KOPT-K1 (cell line): ENCODE data around the gene BCL3.

Experiments used
- H3K27ac ChIP-seq: fragments of 200-600 bp; sonication (generic); 2 replicates; pipeline ENCODE4 v1.5.1; 2016; ENCODE audit warnings: antibody characterized with exemption, mild to moderate bottlenecking, low read depth, low read length; ENCODE audit not compliant: poor library complexity, severe bottlenecking
- H3K36me3 ChIP-seq: fragments of 200-600 bp; sonication (generic); 2 replicates; pipeline ENCODE4 v1.5.1; 2017; ENCODE audit warnings: antibody characterized with exemption, mild to moderate bottlenecking, low read length, moderate library complexity; ENCODE audit not compliant: insufficient read depth
- H3K9me3 ChIP-seq: fragments of 200-600 bp; sonication (generic); 2 replicates; pipeline ENCODE4 v1.5.1; 2017; ENCODE audit warnings: antibody characterized with exemption, low read length, mild to moderate bottlenecking; ENCODE audit not compliant: insufficient read depth, poor library complexity, severe bottlenecking

Gene BCL3

DNA sequence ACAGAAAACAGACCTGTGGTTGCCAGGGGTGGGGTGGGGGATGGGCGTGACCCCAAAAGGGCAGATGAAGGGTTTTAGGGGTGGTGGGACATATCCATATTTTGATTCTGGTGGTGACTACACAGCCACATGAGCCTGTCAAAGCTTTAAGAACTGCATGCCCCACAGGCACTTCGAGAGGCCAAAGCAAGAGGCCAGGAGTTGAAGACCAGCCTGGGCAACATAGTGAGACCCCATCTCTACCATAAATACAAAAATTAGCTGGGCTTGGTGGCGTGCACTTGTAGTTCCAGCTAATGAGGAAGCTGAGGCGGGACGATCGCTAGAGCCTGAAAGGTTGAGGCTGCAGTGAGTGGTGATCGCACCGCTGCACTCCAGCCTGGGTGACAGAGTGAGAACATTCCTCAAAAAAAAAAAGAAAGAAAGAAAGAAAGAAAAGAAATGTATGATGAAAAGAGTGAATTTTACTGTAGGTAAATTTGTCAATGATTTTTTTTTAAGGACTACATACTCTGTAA is 18.9 kb upstream of the BCL3 start:
- Histone ChIP-seq H3K27ac (no peak overlapping the region), H3K9me3 (no peaks in the 10 kb centered on the region), H3K36me3 (no peaks in the 10 kb centered on the region)

- H3K27ac ChIP-seq = no peak overlapping the region
- H3K9me3 ChIP-seq = no peaks in the 10 kb centered on the region
- H3K36me3 ChIP-seq = no peaks in the 10 kb centered on the region
Measured at GRCh38 chr19:44731081-44731480, 17.4 kb upstream of the BCL3 start.

GRCh38 chr19:44731622-44732021 is 16.9 kb upstream of the BCL3 start:
- Histone ChIP-seq H3K36me3 (no peaks in the 10 kb centered on the region), H3K27ac (no peak overlapping the region), H3K9me3 (no peaks in the 10 kb centered on the region)

DNA sequence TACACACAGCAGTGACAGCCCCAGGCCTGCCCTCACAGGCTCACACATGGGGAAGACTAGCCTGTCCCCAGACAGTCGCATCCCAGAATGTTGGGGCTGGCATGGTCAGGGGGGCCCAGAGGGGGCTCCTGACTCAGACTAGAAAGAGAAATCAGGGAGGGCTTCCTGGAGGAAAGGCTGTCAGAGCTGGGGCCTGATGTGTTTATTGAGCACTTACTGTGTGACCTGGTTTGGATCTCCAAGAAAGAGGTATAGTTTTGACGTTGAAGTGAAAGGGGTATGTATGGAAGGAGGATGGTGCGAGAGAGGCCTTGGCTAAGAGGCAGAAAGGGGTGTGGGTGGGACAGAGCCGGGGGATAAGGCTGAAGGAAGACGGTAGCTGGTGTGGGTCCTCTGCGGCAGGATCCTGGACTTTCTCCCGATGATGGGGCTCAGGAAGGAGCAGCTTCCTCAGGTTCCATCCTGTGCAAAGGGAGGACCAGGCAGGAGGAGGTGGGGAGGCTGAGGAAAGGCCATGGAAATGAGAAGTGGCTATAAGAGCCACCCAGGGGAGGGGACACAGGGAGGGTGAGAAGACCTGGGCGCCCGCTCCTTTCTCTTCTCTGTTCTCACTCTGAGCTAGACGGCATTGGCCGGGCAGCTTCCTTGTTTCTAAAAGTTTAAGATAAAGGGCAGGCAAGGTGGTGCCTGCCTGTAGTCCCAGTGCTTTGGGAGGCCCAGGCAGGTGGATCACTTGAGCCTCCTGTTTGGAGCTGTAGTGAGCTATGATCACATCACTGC is 16.1 kb upstream of the BCL3 start:
- Histone ChIP-seq H3K27ac (no peak overlapping the region), H3K9me3 (no peaks in the 10 kb centered on the region), H3K36me3 (no peaks in the 10 kb centered on the region)

- no peaks in the 10 kb centered on the region for H3K9me3 ChIP-seq
- H3K36me3 ChIP-seq = no peaks in the 10 kb centered on the region
- no peak overlapping the region for H3K27ac ChIP-seq
Measured at GRCh38 chr19:44734357-44734756, 14.2 kb upstream of the BCL3 start.

DNA sequence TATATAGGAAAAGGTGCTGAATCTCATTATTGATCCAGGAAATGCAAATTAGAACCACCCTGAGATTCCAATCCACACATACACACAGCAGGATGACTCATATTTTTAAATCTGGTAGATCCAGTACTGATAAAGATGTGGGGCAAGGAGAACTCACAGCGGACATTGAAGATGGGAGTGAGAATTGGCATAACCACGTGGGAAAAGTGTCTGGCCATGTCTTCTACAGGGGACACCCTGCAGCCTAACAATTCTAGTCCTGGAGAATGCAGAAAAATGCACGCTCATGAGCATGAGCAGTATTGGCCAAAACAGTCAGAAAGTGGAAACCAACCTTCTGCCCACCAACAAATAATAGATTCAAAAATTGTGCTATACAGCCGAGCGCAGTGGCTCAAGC is 13.5 kb upstream of the BCL3 start:
- H3K27ac ChIP-seq = no peak overlapping the region
- H3K9me3 ChIP-seq = no peaks in the 10 kb centered on the region
- no peaks in the 10 kb centered on the region for H3K36me3 ChIP-seq

GRCh38 chr19:44737238-44738071 is 11.1 kb upstream of the BCL3 start:
- no peaks in the 10 kb centered on the region for H3K9me3 ChIP-seq
- H3K36me3 ChIP-seq = no peaks in the 10 kb centered on the region
- H3K27ac ChIP-seq = no peak overlapping the region

DNA sequence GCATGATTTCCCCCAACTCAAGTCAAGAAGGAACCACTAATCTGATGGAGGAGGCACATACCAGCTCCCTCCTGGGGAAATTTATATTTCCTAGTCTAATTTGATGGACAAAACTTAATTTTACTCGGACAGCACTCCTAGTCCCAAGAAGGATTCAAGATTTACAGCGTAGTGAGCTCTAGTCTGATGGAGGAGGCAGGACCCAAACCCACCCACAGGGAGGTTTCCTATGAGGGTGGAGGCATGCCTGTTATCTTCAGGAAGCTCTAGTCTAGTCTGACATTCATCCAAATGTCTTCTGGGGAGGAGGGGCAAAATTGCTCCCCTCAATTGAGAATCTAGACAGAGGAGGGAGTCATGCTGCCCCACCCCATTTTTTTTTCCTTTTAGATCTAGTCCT is 10.4 kb upstream of the BCL3 start:
- Histone ChIP-seq H3K36me3 (no peaks in the 10 kb centered on the region), H3K27ac (no peak overlapping the region), H3K9me3 (no peaks in the 10 kb centered on the region)

GRCh38 chr19:44738603-44739558 is 9.6 kb upstream of the BCL3 start:
- H3K36me3 ChIP-seq = no peaks in the 10 kb centered on the region
- no peak overlapping the region for H3K27ac ChIP-seq

DNA sequence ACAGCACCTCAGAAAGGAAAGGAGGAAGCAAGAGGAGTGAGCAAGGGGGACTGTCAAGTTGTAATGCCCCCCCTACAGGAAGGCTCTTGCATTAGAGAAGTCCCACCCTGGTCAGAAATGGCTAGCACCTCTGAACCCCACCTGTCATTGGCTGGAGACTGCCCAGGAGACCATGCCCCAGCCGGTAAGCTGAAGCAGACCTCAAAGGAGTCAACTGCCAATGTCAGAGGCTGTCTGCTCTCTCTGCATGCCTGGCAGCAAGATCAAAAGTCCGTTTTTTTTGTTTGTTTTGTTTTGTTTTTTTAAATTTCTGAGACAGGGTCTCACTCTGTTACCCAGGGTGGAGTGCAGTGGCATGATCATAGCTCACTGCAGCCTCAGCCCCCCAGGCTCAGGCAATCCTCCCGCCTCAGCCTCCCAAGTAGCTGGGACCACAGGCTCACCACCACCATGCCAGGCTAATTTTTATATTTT is 8.1 kb upstream of the BCL3 start:
- no peak overlapping the region for H3K27ac ChIP-seq

More at GRCh38 chr19:44738603-44739558, 9.6 kb upstream of the BCL3 start:
- no peaks in the 10 kb centered on the region for H3K9me3 ChIP-seq

GRCh38 chr19:44741258-44741731 is 7.2 kb upstream of the BCL3 start:
- H3K9me3 ChIP-seq = no peaks in the 10 kb centered on the region
- H3K36me3 ChIP-seq = no peaks in the 10 kb centered on the region
- H3K27ac ChIP-seq = no peak overlapping the region

More for the DNA sequence above, 8.1 kb upstream of the BCL3 start:
- Histone ChIP-seq H3K9me3 (no peaks in the 10 kb centered on the region), H3K36me3 (no peaks in the 10 kb centered on the region)

- Histone ChIP-seq H3K9me3 (no peaks in the 10 kb centered on the region), H3K27ac (no peak overlapping the region), H3K36me3 (no peaks in the 10 kb centered on the region)
Measured at GRCh38 chr19:44741841-44742329, 6.6 kb upstream of the BCL3 start.

DNA sequence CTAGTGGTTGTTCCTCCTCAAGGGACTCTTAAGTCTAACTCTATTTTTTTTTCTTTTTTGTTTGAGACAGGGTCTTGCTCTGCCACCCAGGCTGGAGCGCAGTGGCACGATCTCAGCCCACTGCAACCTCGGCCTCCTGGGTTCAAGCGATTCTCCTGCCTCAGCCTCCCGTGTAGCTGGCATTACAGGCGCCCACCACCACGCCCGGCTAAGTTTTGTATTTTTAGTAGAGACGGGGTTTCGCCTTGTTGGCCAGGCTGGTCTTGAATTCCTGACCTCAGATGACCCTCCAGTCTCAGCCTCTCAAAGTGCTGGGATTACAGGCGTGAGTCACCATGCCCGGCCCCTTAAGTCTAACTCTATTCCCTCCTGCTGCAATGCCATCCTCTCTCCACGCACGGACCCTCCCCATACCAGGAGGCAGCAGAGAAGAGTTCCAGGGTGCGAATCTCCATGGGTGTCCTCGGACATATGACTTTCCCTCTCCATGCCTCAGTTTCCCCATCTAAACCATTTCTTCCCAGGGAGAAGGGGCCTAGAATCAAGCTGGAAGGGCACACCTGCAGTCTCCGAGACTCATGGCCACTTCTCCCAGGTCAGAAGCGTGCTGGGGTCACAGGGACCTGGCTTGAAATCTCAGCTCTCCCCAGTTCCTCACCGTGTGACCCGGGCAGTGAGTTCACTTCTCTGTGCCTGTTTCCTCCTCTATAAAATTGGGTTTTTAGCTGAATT is 6.0 kb upstream of the BCL3 start:
- H3K36me3 ChIP-seq = no peaks in the 10 kb centered on the region
- H3K27ac ChIP-seq = no peak overlapping the region
- no peaks in the 10 kb centered on the region for H3K9me3 ChIP-seq

DNA sequence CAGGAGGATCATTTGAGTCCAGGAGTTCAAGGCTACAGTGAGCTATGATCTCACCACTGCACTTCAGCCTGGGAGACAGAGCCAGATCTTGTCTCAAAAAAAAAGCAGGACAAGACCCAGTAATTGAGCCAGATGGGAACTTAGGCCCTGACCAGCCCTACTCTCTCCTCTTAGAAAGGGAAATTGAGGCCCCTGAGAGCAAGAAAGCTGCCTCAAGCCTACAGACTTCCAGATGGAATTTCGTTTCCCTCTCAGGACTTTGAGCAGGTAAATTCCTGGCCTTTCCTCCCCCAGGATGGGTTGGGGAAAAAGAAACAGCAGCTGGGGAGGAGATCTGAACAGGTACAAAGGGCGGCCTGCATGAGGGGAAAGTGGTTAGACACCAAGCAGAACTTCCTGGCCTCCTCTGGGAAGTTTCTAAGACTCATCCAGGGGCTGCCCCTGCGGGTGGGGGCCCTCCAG is 3.6 kb upstream of the BCL3 start:
- Histone ChIP-seq H3K27ac (no peak overlapping the region), H3K36me3 (no peaks in the 10 kb centered on the region)

More for the DNA sequence above, 3.6 kb upstream of the BCL3 start:
- no peaks in the 10 kb centered on the region for H3K9me3 ChIP-seq
